ENCODE data around the gene MICA.

The MICA gene

DNA sequence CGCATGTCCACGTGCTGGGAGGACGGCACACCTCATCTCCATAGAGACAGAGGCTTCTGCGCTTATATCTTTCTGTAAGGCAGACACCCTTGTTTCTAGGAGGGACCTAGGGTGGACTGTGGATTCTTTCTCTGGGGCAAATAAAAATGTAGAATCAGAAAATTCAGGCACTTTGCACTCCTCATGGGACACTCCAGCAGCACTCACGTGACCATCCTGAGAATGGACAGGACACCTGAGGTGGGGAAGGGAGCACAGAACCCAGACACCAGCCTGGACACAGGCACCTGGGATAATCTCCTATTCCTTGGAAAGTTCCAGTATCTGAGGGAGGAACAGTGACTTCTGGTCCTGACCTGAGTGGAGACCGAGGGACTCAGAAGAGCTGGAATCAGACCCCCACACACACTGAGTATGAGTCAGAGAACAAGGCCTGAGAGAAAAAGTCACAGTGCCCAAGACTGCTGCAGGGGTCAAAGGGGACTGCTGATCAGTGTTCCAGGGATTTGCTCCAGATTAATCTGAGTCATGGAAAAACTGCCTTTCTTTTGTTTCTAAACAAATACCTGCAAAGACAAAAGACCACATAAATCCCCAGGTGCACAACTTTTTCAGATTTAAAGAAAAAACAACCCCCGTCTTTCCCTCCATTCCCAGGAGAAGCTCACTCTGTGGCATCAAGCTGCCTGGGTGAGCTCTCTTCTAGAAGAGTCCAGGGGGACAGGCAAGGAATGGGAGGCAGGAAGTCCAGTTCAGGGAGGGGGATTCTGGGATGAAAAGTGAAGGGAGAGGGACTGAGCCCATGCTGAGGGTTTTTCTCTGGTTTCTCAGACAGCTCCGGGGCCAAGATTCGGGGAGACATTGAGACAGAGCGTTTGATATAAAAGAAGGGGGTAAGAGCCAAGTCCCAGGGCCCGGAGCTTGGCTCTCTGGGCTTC is 58.9 kb downstream of the MICA start:
- no peak for DNase-seq

DNA sequence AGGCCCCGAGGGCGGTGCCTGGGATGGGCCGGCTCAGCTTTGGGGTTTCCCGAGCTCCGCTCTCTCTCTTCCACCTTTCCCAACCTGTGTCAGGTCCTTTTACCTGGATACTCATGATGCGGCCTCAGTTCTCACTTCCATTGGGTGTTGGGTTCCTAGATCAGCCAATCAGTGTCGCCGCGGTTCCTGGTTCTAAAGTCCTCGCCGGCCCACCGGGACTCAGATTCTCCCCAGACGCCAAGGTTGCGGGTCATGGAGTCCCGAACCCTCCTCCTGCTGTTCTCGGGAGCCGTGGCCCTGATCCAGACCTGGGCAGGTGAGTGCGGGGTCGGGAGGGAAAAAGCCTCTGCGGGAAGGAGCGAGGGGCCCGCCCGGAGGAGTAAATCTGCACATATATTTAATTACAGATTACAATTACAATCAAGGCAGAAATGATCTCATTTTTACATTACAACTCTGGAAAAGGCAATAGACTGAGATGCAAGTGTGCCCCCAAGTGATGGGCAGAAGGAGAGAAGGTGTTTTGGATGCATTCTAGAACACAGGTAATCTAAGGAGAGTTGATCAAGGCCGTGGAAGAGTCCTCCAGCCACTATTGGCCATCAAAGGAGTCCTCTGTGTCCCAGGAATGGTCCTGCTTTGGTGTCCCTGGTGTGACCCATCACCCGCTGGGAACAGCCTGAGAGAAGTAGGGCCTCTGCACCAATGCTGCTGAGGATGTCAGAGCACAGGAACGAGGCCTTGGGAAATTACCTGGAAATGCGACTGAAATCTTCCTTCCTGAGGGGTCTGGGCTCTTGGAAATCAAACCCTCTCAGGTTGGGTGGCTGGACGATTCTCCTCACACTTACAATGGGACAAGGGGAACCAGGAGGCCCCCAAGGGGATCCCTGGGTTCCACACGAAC is 59.8 kb downstream of the MICA start:
- DNase-seq: peak; percentile 80 to 86

DNA sequence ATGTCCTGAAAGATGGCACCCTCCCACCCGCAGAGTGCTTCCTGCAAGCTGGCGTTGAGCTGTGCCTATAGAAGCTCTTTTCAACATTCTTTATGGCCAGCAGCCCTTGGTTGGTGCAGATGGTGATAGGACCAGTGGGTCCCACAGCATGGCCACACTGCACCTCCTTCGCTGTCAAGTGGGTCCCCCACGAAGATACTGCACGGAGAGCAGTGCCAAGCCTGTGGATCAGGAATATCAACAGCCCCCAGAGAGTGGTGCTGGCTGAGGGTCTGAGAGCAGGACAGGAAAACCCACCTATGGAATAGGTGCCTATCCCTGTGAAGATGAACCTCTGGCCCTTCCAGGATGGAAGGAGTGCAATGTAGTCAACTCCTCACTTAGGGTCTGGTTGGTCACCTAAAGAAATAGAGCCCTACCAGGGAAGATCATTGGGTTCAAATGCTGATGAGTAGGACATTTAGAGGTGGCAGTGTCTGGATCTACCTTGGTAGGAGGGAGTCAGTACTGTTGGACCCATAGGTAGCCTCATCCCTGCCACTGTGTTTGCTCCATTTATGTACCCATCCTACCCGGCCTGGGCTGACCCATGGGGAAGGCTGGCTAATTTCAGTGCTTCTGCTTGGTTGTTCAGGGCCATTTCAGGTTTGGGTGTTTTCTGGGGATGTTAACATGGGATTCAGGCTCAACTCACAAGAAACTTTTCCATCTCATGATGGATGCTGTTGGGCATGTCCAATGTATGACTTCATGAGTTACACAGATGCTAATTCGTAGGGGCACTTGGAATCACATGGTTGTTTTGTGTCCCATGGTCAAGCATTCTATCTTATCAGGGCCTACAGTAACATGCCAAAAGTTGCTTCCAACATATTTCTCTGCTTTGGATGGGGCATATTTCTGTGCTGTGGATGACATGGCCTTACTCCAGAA is 61.1 kb downstream of the MICA start:
- no peak for DNase-seq

All from stimulated activated CD4-positive, alpha-beta T cell treated with anti-CD3 and anti-CD28 coated beads, Interleukin-4, amount 100 ng/mL, for 4 hours (primary cell).